NCI-H1417 (cell line): ENCODE results near the gene RAD51B.

Source experiments
- DNase-seq, 3 experiments: peaks; one replicate each; lab custom pipeline; 2025; lab: John Stamatoyannopoulos, UW

The RAD51B gene

DNA sequence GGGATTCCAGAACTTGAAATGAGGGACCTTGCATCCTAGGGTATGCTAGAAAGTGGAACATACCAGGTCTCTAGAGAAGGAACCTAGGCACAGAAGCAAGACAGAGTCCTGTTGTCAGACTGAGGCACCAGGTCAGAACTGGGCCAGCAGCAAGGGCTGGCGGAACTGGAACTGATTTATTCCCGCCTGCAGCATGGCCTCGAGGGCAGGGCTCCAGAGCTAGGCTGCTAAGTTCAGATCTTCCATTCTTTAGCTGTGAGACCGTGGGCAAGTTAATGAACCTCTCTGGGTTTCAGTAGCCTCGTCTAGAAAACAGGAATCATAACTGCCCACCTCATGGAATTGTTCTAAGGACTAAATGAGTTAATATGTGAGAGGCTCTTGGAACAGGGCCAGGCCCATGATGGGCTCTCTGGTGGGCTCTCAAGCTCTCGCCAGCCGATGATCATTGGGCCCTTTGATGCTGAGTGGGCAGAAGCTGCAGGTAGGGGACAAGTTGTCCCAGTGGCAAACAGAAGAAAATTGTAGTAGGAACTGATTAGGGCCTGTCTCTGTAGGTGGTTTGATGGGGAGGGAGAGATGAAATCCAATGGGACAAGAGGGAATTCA is 773.5 kb downstream of the RAD51B start:
- no peak for DNase-seq

- DNase-seq = no peak
Measured at GRCh38 chr14:68593806-68594536, 774.4 kb downstream of the RAD51B start.

DNA sequence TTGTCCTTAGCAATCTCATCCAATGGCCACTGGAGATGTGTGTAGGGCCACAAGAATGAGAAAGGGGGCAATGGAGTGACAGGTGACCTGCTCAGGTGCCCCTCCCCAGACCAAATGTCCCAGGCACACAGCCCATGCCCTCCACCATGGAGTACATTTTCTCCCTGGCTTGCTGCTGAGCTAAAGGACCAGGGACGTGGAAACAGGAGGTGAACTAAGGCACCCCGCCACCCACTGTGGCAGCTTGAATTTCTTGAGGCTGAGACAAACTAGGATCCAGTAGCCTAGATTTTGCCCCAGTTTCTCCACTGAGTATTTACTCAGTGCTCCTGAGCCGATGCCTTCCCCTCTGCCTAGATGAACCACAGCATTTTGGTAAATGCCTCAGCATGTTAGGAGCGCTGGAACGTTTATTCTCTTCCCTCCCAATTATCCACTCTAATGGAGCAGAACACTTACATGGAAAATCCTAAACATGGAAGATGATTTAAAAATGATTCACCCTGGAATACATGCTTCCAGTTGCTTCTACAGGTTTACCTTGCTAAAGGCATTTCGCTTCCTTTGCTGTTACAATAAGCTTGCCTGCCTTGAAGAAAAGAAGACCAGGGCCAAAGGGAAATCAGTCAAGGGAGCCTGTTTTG is 775.3 kb downstream of the RAD51B start:
- no peak for DNase-seq

GRCh38 chr14:68596211-68596610 is 776.6 kb downstream of the RAD51B start:
- no peak for DNase-seq

DNA sequence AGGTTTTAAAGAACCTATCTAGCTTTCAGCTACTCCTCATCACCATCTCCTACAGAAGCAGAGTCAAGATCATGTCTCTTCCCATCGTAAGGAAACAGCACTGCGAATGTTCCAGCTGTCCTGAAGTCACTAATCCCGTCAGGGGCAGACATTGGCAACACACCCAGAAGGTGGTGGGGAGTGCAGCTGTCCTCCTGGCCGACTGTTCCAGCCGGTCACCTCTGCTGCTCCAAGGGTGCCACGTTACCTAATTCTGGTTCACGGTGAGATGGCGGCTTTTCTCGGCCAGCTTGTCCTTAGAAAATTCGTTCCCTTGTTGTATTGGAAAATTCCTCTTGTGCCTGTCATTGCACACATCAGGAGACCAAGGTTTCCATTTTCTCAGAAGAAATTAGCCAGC is 777.1 kb downstream of the RAD51B start:
- DNase-seq = no peak

DNA sequence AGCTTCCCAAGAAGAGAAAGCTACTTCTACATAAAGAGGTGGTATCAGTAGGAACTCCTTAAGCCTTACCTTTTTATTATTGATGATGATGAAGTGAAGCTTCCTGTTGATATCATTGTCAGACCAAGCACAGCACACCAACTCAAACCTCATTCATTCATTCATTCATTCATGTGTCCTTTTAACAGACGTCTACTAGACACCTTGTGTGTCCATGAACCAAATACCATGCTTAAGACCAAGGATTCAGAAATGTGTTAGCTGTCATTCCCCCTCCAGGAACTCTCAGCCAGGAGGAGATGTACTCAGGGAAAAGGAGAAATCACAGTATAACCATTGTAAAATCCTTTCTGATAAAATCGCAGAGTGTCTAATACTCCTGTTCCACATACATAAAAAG is 778.5 kb downstream of the RAD51B start:
- no peak for DNase-seq

- no peak for DNase-seq
Measured at GRCh38 chr14:68598621-68599447, 779.3 kb downstream of the RAD51B start.

DNA sequence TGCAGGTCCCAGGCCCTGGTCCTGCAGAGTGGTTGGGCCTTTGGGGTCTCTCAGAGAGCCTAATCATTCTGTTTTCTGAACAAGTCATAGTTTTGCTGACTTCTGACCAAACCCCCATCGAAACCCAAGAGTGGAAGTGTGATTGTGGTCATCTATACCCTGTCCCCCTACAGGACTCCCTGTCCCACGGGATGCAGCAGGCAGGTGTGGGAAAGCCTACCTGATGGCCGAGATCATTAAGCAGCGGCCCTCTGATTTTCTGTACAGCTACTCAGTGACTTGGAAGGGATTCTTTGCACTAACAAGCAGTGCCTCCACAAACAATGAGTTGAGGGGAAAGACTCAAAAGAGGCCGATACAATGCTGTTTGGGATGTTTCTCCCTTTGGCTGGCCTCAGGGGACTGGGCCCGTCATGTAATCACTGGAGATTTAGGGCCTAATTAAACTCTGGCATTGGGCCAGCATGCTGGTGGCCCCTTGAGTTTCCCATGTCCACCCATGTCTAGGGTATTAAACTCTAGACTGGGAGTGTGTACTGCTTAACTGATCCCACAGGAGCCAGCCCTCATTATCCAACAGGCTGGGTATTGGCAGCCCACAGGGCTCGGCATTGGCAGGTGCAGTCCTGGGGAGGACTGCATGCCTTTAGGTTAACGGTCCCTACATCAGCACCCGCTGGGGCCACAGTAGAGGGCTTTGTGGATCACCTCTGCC is 780.5 kb downstream of the RAD51B start:
- peak in 1 of 3 experiments; percentile 45 for DNase-seq

- DNase-seq = no peak
Measured at GRCh38 chr14:68602507-68602906, 782.9 kb downstream of the RAD51B start.

GRCh38 chr14:68603533-68604360 is 784.2 kb downstream of the RAD51B start:
- DNase-seq = no peak

- no peak for DNase-seq
Measured at GRCh38 chr14:68604361-68604730, 784.8 kb downstream of the RAD51B start.

DNA sequence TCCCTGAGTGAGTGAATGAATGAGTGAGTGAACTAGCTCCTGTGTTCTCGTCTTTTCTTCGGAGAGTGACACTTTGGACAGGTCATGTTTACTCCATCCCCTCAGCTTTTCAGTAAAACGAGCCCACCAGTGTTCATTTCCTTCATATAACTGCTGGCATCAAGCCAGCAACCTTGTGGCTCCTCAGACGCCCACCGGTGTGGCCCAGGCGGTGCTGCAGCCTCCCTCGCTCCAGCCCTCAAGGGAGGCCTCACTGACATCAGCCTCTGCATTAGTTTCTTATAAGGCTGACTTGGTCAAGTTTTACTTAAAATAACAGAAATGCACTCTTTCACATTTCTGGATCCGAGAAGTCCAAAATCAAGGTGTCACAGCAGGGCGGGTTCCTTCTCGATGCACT is 785.2 kb downstream of the RAD51B start:
- DNase-seq = no peak

DNA sequence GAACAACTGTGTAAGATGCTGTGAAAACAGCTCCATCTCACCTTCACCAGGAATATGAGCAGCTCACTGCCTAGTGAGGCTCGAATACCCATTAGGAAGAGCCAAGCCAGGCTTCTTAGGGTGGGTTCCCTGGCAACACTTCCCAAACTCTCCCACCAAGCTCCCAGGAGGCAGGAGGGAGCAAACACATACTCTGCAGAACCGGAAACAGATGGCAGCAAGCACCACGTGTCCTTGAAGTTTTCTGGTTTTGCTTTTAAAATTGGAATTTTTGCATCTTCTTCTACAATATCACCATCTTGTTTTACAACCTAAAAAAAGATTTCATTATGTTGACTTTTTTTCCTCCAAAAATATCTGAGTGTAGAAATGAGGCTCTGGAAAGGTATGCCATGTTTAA is 786.6 kb downstream of the RAD51B start:
- no peak for DNase-seq

GRCh38 chr14:68606644-68607043 is 787.1 kb downstream of the RAD51B start:
- DNase-seq = no peak

DNA sequence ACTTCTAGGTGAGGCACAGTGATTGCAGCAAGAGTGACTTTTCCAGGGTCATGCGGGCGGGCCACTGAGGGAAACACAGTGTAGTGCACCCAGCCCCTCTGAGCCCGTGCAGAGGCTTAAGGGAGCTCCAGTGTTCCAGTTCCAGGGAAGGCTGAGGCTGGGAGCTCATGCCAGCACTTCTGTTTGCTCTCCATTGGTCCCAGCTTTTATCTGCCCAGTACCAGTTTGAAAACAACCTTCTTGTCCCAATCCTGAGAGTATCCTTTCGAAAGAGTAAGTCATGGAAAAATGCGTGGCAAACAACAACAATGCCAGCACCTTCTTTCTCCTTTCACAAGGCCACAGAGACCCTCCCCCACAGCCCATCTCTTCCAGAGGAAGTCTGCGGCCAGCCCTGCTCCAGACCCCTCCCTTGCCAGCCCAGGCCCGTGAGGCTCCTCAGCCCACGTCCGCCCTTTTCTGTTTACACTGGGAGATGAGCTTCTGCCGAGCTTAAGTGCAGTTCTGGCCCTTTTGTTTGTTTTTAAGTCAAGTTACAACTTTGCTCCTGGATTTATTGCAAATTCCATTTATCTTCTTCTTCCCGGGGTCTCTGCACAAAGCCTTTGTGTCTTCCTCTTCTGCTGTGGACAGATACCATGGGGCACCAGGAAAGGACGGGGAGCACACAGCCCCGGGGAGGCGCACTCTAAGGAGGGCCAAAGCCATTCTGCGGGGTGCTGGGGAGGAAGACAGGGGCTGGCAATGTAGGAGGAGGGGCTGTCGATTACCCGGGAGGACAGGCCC is 787.7 kb downstream of the RAD51B start:
- DNase-seq = no peak

DNA sequence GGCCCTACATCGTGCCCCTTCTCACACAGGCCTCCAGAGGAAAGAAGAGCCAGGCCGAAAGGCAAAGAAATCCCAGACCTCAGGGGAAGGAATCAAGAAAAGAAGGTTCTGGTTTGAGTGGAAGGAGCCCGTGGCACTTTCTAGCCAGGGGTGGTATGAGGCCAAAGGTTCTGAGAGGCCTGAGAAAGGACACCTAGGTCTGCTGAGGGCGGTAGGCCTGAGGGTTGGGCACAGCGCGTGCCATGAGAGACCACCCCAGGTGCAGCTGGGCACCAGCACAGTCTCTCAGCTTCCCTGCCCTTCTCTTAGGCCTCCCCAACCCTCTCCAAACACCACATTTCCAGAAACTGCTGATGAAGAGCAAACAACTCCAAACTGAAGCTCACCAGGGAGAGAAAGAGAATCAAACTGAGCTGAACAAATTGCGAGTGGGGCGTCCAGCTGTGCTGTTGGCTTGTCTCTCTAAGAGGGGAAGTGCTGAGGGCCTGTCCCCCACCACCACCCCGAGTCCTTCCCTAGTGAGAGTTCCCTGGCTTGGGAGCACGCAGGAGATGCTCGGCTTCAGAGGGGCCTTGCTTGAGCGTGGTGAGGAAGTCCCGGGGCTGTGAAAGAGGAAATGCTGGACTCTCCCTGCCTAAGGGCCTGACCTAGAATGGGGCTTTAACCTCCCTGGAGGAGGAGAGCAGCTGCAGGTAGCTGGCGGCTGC is 788.4 kb downstream of the RAD51B start:
- peak in 1 of 3 experiments; percentile 13 for DNase-seq

DNA sequence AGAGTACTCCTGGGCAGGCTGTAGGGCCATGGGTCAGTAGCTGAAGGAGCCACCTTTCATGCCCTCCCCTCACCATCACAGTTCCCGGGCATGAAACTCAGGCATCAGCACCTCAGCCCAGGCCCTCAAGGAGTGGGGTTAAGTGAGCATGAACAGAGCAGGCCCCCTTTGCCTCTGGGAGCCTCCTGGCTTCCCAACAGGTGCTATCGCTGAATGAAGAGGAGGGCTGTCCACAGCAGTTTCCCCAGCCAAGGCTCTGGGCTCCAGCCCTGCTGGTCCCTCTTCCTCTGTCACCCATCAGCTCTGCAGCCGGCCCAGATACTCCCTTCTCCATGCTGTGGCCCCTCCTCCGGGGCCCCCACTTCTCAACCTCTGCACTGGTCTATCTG is 789.0 kb downstream of the RAD51B start:
- no peak for DNase-seq

DNA sequence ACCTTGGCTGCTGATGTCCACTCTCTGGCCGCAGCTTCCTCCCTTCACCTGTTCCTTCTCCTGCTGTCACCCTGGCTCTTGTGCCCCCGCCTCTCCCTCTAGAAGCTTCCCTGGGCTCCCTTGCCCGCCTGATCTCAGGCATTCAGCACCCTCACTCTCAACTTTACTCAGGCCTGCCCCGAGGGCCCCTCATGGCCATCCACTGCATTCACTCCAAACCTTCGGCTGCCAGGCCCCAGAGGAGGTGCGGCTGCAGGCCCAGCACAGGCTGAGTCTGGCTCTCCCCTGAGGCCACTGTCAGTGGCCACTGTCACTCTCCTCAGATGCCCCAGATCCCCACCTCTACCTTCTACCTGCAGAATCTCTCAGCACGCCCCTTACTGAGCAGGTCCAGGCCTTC is 789.4 kb downstream of the RAD51B start:
- no peak for DNase-seq

GRCh38 chr14:68610251-68610793 is 790.7 kb downstream of the RAD51B start:
- no peak for DNase-seq
